8988T (cell line): ENCODE measurements around the gene MRPL32.

Experiments used
- DNase-seq: peaks from one replicate; pipeline ENCODE4 v3.0.0; 2011

Gene MRPL32

GRCh38 chr7:42972699-42973500 lies 40.7 kb downstream of the MRPL32 start:
- DNase-seq, result no peak

DNA sequence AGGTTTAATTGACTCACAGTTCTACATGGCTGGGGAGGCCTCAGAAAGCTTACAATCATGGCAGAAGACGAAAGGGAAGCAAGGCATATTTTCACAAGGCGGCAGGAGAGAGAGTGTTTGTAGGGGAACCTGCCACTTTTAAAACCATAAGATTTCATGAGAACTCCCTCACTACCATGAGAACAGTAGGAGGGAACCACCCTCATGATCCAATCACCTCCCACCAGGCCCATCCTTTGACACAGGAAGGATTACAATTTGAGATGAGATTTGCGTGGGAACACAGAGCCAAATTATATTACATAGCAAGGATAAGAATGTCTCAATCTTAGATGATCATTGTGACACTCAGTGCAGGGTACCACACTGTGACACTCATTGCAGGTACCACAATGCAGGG lies 44.2 kb downstream of the MRPL32 start:
- no peak for DNase-seq

GRCh38 chr7:42978496-42978895 lies 46.3 kb downstream of the MRPL32 start:
- DNase-seq, result no peak

DNA sequence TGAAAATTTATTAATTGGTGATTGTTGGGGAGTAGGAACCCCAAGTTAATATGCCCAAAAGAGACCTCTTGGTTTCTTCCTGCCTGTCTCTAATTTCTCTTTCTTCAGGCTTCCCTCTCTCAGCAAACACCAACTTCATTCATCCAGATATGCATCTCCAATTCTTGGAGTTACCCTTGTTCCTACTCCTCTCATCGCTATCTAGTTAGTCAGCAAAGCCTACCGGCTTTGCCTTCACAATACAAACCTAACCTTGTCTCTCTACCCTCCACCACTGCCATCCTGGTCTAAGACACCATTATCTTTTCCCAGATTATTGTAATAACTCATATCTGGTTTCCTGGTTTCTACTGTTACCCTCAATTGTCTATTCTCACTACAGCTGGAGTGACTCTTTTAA lies 47.9 kb downstream of the MRPL32 start:
- no peak for DNase-seq

DNA sequence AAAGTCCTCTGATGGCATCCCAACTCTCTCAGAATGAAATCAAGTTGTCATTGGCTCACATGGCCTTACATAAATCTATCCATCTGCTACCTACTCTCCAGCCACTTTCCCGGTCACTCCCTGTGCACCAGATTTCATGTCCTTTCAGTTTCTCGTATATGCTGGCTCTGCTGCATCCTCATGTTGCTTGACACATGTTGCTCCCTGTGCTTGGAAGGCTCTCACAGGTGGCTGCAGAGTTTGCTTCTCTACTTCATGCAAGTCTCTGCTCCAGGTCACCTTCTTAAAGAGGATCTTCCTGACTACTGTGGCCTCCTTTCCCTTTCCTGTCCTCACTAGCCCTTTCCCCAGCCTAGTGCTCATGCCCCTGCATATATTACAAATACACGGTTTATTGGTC lies 48.3 kb downstream of the MRPL32 start:
- no peak for DNase-seq

GRCh38 chr7:42981601-42982000 lies 49.4 kb downstream of the MRPL32 start:
- DNase-seq, result no peak

DNA sequence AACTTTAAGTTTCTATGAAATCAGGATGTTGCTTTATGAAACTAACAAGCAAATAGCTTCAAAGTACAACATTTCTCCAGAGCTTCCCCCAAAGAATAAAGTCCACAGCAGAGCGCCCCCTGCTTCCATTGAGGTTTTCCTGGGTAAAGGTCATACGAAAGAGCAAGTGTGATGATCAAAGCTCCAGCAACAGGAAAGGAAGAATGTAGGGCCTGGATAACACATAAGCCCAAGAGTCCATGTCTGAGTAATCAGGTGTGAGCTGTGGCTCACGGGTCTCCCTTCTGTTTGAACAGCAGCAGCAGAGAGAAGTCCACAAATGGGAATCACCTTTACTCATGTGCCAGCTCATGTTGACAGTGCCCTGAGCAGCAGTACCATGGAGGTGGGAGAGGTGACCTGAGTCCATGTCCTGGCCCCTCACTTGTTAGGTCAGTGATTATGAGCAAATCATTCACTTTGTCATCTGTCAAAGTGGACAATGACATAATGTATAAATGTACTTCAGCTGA lies 50.5 kb downstream of the MRPL32 start:
- no peak for DNase-seq

- no peak for DNase-seq
Observed at GRCh38 chr7:42984137-42984536, 52.0 kb downstream of the MRPL32 start.

GRCh38 chr7:42986213-42986612 lies 54.0 kb downstream of the MRPL32 start:
- DNase-seq, result no peak

- no peak for DNase-seq
Observed at GRCh38 chr7:42986781-42987248, 54.6 kb downstream of the MRPL32 start.
